Measurements from ENCODE around the gene LRRN2.

DNA sequence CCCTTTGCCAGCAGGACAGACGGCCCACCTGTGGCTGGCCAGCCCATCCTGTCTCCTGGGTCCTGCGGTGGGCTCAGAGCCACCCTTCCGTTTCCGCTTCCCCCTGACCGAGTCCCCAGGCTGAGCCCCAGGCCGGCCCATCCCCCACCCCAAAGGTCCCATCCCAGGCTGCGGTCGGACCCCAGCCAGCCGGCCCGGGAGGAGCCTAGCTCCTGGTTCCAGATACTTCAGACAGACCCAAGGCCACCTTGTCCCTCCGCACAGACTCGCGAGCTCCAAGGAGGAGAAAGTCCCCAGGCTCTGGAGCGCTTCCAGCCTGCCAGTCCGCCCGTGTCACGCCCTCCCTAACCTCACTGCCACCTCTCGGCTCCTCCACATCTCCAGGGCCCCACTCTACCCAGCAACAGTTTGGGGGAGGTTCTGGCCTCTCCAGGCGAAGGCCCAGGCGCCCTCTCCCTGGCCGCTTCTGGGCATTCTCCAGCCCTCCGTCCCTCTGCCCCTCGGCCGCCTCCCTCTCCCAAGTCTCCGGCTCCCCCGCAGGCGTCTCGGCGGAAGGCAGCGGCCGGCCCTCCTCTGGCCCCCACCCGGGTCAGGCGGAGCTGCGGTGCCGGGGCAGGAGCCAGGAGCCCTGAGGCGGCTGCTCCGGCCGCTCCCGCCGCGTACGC lies 835 bp downstream of the LRRN2 start:
- TF ChIP-seq, protein P1, sequence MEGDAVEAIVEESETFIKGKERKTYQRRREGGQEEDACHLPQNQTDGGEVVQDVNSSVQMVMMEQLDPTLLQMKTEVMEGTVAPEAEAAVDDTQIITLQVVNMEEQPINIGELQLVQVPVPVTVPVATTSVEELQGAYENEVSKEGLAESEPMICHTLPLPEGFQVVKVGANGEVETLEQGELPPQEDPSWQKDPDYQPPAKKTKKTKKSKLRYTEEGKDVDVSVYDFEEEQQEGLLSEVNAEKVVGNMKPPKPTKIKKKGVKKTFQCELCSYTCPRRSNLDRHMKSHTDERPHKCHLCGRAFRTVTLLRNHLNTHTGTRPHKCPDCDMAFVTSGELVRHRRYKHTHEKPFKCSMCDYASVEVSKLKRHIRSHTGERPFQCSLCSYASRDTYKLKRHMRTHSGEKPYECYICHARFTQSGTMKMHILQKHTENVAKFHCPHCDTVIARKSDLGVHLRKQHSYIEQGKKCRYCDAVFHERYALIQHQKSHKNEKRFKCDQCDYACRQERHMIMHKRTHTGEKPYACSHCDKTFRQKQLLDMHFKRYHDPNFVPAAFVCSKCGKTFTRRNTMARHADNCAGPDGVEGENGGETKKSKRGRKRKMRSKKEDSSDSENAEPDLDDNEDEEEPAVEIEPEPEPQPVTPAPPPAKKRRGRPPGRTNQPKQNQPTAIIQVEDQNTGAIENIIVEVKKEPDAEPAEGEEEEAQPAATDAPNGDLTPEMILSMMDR (conservative IDR thresholded peaks at IDR 0.05 in 1 of 2, IDR thresholded peaks at IDR 0.05 in 1 of 2; ENCODE audit: low read depth in 1 of 2, low read length in 2 of 2): no peak
- no peak for TF ChIP-seq EZH2 (IDR thresholded peaks at IDR 0.05; ENCODE audit: low read length, missing control alignments)
